ENCODE measurements around the gene PSTPIP1.

The PSTPIP1 gene

GRCh38 chr15:76976572-76977270 lies 18.2 kb upstream of the PSTPIP1 start:
- in situ Hi-C loops (cut with HindIII; ENCODE audit: low sequenced_read_pairs) = loop anchor here (10.0 kb wide), 1 partner anchor 532 kb away; no protein-coding TSS in a partner anchor

GRCh38 chr15:76978522-76979330 lies 16.2 kb upstream of the PSTPIP1 start:
- in situ Hi-C loops (cut with HindIII; ENCODE audit: low sequenced_read_pairs) = loop anchor here (10.0 kb wide), 1 partner anchor 534 kb away; no protein-coding TSS in a partner anchor

- in situ Hi-C loops (cut with HindIII; ENCODE audit: low sequenced_read_pairs) = loop anchor here (10.0 kb wide), 1 partner anchor 535 kb away; no protein-coding TSS in a partner anchor
These were observed 15.5 kb upstream of the PSTPIP1 start for GRCh38 chr15:76979331-76979925.

- in situ Hi-C loops (cut with HindIII; ENCODE audit: low sequenced_read_pairs) = loop anchor here (10.0 kb wide), 1 partner anchor 535 kb away; no protein-coding TSS in a partner anchor
These were observed 14.9 kb upstream of the PSTPIP1 start for GRCh38 chr15:76979996-76980520.

GRCh38 chr15:76982356-76982755 lies 12.6 kb upstream of the PSTPIP1 start:
- in situ Hi-C loops (cut with HindIII; ENCODE audit: low sequenced_read_pairs) = no loop called here

GRCh38 chr15:76982756-76983155 lies 12.2 kb upstream of the PSTPIP1 start:
- in situ Hi-C loops (cut with HindIII; ENCODE audit: low sequenced_read_pairs) = no loop called here

- in situ Hi-C loops (cut with HindIII; ENCODE audit: low sequenced_read_pairs) = no loop called here
These were observed 11.1 kb upstream of the PSTPIP1 start for GRCh38 chr15:76983590-76984375.

GRCh38 chr15:76986743-76987142 lies 8.2 kb upstream of the PSTPIP1 start:
- in situ Hi-C loops (cut with HindIII; ENCODE audit: low sequenced_read_pairs) = no loop called here

- in situ Hi-C loops (cut with HindIII; ENCODE audit: low sequenced_read_pairs) = no loop called here
These were observed 7.7 kb upstream of the PSTPIP1 start for GRCh38 chr15:76987276-76987675.

- in situ Hi-C loops (cut with HindIII; ENCODE audit: low sequenced_read_pairs) = no loop called here
These were observed 6.7 kb upstream of the PSTPIP1 start for GRCh38 chr15:76987896-76988860.

GRCh38 chr15:76988867-76989780 lies 5.8 kb upstream of the PSTPIP1 start:
- in situ Hi-C loops (cut with HindIII; ENCODE audit: low sequenced_read_pairs) = no loop called here

- in situ Hi-C loops (cut with HindIII; ENCODE audit: low sequenced_read_pairs) = no loop called here
These were observed 3.9 kb upstream of the PSTPIP1 start for GRCh38 chr15:76991048-76991447.

- in situ Hi-C loops (cut with HindIII; ENCODE audit: low sequenced_read_pairs) = no loop called here
These were observed 2.9 kb upstream of the PSTPIP1 start for GRCh38 chr15:76991741-76992645.

GRCh38 chr15:76993114-76993725 lies 1.7 kb upstream of the PSTPIP1 start:
- in situ Hi-C loops (cut with HindIII; ENCODE audit: low sequenced_read_pairs) = no loop called here

- in situ Hi-C loops (cut with HindIII; ENCODE audit: low sequenced_read_pairs) = no loop called here
These were observed 925 bp upstream of the PSTPIP1 start for GRCh38 chr15:76994001-76994400.

GRCh38 chr15:76994496-76994895 lies 430 bp upstream of the PSTPIP1 start:
- in situ Hi-C loops (cut with HindIII; ENCODE audit: low sequenced_read_pairs) = no loop called here

GRCh38 chr15:76996076-76996525 lies 1.2 kb downstream of the PSTPIP1 start:
- in situ Hi-C loops (cut with HindIII; ENCODE audit: low sequenced_read_pairs) = no loop called here

Data from endothelial cell of hepatic sinusoid (primary cell).